NCI-H446 treated with DMSO at 0.1 percent for 48 hours (cell line): ENCODE measurements around the gene DOCK6.

ENCODE experiments used
- DNase-seq: peaks from one replicate; lab custom pipeline; 2025; lab: John Stamatoyannopoulos, UW

Gene DOCK6

DNA sequence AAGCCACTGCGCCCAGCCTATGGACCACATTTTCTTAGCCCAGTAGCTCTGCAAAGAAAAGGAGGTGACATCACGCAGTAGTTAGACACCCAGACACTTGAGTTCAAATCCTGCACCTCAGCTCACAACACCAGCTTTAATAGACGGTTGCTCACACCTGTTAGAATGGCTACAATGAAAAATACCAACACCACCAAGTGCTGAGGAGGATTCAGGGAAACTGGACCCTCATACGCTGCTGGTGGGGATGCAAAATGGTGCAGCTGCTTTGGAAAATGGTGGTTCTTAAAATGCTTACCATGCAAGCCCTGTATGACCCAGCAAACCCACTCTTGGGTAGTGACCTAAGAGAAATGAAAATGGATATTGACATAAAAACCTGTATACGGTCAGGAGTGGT is 11.7 kb upstream of the DOCK6 start:
- no peak for DNase-seq

GRCh38 chr19:11273296-11273695 is 11.0 kb upstream of the DOCK6 start:
- DNase-seq, result no peak

- no peak for DNase-seq
These were observed 7.1 kb upstream of the DOCK6 start for GRCh38 chr19:11269408-11269807.

DNA sequence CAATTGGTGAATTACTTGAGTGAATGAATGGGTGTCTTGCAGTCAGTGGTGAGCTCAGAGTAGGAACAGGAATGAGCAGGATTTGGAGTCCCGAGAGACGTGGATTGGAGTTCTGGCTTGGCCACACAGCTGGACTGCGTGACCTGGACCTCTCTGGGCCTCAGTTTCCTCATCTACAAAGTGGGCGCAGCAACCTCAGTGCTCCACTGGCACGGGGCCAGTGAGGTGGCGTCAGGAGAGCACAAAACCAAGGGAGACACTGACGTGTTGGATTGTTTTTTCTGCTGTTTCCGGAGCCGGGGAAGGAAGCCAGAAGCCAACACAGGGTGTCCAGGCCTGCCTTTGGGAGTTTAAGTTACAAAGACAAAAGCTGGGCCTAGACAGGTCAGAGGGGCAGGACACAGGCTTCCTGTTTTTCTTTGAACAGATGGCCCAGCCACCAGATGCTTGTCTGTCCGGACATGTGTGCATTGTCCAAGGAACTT is 6.5 kb upstream of the DOCK6 start:
- DNase-seq, result no peak

- DNase-seq, result no peak
These were observed 5.2 kb upstream of the DOCK6 start for GRCh38 chr19:11267316-11268085.

DNA sequence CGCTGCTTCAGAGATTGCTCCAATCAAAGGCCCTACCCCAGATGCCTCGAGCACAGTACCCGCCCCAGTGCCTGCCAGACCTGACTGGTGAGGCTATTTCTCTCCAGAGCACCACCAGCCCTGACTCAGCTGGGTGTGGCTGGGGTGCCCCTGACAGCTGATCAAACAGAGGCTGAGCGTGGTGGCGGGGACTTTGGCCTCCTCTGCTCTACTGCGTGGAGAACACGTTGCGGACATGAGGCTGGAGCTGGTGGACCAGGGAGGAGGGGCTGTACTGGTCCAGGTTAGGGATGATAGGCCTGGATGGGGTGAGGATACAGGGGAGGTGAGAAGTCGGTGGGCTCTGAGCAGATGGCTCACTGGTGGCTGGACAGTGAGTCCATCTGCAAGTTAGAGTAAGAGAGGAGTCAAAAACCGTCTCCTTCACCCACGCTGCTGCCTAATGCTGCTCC is 3.5 kb upstream of the DOCK6 start:
- no peak for DNase-seq

DNA sequence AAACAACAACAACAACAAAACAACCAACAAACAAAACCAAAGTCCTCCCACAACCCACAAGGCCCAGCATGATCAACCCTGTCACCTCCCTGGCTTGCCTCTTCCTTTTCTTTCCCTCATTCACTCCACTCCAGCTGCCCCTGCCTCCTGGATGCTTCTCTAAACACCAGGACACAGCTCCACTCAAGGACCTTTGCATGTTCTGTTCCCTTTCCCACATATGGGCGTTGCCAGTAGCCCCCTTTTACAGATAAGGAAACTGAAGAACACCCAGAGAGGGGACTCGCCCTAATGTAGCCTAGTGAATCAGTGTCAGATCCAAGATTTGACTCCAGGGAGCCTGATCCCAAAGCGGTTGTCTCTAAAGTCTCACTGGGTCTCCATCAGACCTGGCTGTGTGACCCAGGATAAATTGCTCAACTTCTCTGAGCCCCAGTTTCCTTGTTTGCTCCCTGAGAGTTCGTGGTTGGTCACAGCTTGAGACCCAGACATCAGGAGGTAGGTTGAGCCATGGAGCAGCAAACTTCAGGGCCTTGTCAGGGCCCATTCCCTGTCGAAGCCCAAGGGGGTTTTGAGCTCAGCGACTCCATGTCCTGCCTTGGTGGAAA is 3.0 kb upstream of the DOCK6 start:
- no peak for DNase-seq

- DNase-seq, result no peak
These were observed 2.3 kb upstream of the DOCK6 start for GRCh38 chr19:11264452-11265176.

DNA sequence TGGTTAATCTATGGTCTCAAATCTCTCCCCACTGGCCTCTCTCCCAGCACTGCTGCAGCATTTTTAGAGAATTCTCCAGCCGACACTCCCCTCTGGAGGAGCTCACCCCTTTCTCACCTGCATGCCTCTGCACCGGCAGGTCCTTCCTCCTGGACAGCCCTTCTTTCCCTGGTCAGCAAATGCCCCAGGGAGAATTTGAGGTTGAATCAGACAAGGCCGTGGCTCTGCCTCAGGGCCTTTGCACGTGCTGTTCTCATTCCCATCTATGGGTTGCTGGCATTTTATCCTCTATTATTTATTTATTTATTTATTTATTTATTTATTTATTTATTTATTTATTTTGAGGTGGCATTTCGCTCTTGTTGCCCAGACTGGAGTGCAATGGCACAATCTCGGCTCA is 1.4 kb upstream of the DOCK6 start:
- no peak for DNase-seq

- DNase-seq, result no peak
These were observed 823 bp downstream of the DOCK6 start for GRCh38 chr19:11261431-11261970.

DNA sequence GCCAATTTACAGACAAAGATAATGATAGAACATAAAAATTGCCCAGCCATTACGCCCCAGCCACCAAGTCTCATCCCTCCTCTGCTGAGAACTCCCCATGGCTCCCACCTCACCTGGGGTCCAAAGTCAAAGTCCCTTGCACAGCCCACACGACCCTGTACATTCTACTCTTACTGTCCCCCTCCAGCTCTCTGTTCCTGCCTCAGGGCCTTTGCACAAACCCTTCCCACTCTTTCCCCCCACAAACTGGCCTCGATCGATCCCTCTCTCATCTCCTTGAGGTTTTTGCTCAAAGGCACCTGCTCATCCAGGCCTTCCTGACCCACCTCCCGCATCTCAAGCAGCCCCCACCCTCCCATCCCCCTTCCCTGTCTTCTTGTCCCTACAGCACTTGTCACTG is 1.3 kb downstream of the DOCK6 start:
- DNase-seq, result no peak

GRCh38 chr19:11257846-11258380 is 4.4 kb downstream of the DOCK6 start:
- no peak for DNase-seq

DNA sequence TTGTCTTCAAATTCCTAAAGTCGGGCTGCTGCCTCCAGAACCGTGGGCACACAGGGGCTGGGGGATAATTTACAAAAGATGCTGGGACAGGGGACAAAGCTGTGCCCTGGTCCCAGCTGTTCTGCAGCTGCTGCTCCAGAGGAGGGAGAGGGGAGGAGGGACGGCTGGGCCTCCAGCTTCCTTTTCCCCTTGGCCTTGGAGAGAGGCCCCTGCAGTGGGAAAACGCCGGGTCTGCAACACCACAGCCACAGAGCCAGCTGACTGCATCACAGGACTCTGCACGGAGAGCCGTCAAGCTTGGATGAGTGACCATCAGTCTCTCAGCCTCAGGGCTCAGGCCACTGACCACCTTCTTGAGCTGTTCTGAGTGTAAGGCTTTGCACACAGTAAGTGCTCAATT is 6.1 kb downstream of the DOCK6 start:
- no peak for DNase-seq

DNA sequence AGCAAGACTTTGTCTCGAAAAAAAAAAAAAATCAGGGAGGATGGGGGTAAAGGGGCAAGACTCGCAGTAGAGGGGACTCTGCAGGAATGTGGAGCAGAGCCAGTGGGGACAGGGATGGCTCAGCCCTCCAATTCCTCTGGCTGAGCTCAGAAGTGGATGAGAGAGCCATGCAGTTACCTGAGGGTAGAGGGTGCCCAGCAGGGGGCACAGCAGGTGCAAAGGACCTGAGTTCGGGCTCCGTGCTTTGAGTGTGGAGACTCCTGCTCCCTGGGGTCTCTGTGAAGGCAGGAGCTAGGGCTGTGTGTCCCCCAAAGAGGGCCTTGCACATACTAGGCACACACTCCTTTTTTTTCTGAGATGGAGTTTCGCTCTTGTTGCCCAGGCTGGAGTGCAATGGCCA is 7.7 kb downstream of the DOCK6 start:
- DNase-seq, result no peak

- DNase-seq, result no peak
These were observed 9.5 kb downstream of the DOCK6 start for GRCh38 chr19:11252665-11253355.

DNA sequence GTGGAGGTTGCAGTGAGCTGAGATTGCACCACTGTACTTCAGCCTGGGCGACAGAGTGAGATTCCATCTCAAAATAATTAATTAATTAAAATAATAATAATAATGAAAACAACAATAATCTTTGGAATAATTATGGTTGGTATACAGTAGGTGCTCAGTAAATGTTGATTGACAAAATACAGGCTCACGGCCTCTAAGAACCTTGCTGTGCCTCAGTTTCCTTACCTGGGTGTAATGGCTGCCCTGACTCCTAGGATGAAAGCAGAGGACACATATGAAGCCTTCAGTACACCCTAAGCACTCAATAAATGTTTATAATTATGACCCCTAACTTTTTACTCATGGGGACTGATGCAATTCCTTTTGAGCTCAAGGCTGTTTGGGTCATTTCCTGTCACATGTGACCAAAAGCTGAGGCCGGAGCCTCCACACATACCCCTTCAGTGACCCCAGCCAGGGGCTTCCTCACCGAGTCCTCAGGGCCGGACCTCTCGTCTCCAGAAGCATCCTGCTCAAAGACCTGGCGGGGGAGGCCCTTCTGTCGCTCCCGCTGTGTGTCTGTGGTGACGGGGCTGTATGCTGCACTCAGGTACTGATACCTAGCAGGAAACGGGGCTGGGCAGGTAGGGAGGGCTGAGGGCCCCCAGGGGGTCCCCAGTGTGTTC is 10.5 kb downstream of the DOCK6 start:
- DNase-seq, result no peak

DNA sequence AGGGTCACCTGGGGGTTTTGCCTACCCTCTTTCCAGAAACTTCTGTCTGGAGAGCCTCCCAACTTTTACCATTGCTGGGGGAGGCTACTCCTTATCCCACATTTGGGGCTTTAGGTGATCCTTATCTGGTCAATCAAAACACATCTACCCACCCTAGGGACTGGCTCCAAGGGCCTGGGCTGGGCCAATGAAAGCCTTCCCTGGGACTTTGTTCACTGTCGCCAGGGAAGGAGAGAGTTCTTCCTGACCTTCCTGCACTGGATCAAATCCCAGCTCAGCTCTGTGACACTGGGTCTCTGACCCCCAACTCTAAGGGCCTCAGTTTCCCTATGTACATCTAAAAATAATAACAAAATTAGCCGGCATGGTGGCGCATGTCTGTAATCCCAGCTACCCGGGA is 11.1 kb downstream of the DOCK6 start:
- no peak for DNase-seq

- no peak for DNase-seq
These were observed 13.5 kb downstream of the DOCK6 start for GRCh38 chr19:11248852-11249251.

DNA sequence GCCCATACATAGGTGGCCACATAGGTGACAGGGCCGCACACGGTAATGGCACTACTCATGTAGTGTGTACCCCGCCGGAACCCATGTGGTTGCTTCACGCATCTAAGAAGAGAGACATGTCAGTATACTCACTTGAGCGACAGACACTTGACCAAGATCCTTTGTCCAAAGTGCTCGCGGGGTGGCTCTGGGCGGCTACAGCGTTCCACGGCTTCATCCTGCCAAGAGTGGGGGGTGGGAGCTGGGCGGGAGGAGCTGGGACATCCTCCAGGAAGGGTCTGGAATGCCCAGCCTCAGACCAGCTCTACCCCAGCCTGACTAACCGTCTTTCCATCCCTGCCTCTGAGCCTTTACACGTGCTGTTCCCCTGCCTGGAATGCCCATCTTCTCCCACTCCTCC is 14.4 kb downstream of the DOCK6 start:
- DNase-seq, result no peak

DNA sequence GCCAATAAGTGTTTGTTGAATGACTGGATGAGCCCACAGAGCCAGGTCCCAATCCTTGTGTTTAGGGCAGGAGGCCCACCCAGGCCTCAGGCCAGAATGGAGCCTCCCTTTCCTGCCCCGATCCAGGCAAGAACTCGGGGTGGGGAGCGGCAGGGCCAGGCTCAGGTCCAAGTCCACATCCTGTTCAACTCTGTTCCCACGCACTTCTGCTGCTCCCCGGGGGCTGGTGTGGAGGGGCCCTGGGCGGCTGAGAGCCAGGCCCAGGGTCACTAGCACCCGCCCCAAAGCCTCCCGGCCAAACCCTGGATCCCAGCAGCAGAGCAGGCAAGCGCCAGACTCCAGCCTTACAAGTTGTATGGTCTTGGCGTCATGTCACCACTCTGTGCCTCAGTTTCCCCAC is 14.9 kb downstream of the DOCK6 start:
- no peak for DNase-seq

- no peak for DNase-seq
These were observed 15.4 kb downstream of the DOCK6 start for GRCh38 chr19:11246941-11247340.
